ENCODE results near the gene IP6K3.

Gene IP6K3

GRCh38 chr6:33746651-33747100 lies at the start of gene IP6K3:
Gene IP6K3 (minus strand): TSS chr6:33746905. CDS start chr6:33735476, 11,429 bp downstream.
- no peak for DNase-seq

GRCh38 chr6:33794910-33795623 lies 48.4 kb upstream of the IP6K3 start:
- DNase-seq: no peak

- DNase-seq: no peak
Observed at GRCh38 chr6:33792981-33793380, 46.3 kb upstream of the IP6K3 start.

GRCh38 chr6:33791620-33792019 lies 44.9 kb upstream of the IP6K3 start:
- DNase-seq: no peak

GRCh38 chr6:33790910-33791309 lies 44.2 kb upstream of the IP6K3 start:
- DNase-seq: no peak

GRCh38 chr6:33790379-33790778 lies 43.7 kb upstream of the IP6K3 start:
- DNase-seq: no peak

GRCh38 chr6:33789550-33789895 lies 42.8 kb upstream of the IP6K3 start:
- DNase-seq: no peak

- DNase-seq: peak; percentile 97
Observed at GRCh38 chr6:33788694-33789549, 42.2 kb upstream of the IP6K3 start, which contains the start of gene LEMD2. Gene LEMD2 (minus strand): TSS chr6:33789130. CDS start chr6:33789116, 14 bp downstream.

GRCh38 chr6:33787954-33788693 lies 41.4 kb upstream of the IP6K3 start:
- peak; percentile 63 for DNase-seq

GRCh38 chr6:33787346-33787953 lies 40.7 kb upstream of the IP6K3 start:
- DNase-seq: no peak

GRCh38 chr6:33786736-33787135 lies 40.0 kb upstream of the IP6K3 start:
- DNase-seq: no peak

- DNase-seq: no peak
Observed at GRCh38 chr6:33785778-33786177, 39.1 kb upstream of the IP6K3 start.

- no peak for DNase-seq
Observed at GRCh38 chr6:33784787-33785186, 38.1 kb upstream of the IP6K3 start.

- DNase-seq: no peak
Observed at GRCh38 chr6:33783781-33784520, 37.2 kb upstream of the IP6K3 start.

- no peak for DNase-seq
Observed at GRCh38 chr6:33782561-33782960, 35.9 kb upstream of the IP6K3 start.

GRCh38 chr6:33781131-33781975 lies 34.6 kb upstream of the IP6K3 start:
- DNase-seq: no peak

GRCh38 chr6:33779895-33780294 lies 33.2 kb upstream of the IP6K3 start:
- DNase-seq: no peak

GRCh38 chr6:33779290-33779689 lies 32.6 kb upstream of the IP6K3 start:
- no peak for DNase-seq

- DNase-seq: no peak
Observed at GRCh38 chr6:33778444-33779121, 31.9 kb upstream of the IP6K3 start.

Measured in activated T-cell treated with anti-CD3 and anti-CD28 coated beads, Interleukin-2, amount 50 U/mL, for 1 hour (primary cell).